ENCODE data around the gene IGF2BP1. TPM values are rescaled to one million over a fixed set of nuclear protein-coding genes. Genes with fewer than 3 reads are reported as not detected.

The IGF2BP1 gene
- total RNA-seq (2014; rRNA removed): 5.6 and 6.4 TPM in 2 replicates
- polyA plus RNA-seq (2012): 22.1 TPM

- DNase-seq (ENCODE audit: low read depth): peak; percentile 69
Observed at GRCh38 chr17:48997103-48997826, at the start of gene IGF2BP1. Gene IGF2BP1, plus strand, starts transcription at chr17:48997385. Its CDS starts 361 bp downstream, at chr17:48997746.

- no peak for DNase-seq (ENCODE audit: low read depth)
Observed at GRCh38 chr17:48951572-48951971, 45.6 kb upstream of the IGF2BP1 start.

- DNase-seq (ENCODE audit: low read depth): no peak
Observed at GRCh38 chr17:48952904-48953303, 44.3 kb upstream of the IGF2BP1 start.

GRCh38 chr17:48954300-48954755 is 42.9 kb upstream of the IGF2BP1 start:
- DNase-seq (ENCODE audit: low read depth): peak; percentile 65

- peak; percentile 55 for DNase-seq (ENCODE audit: low read depth)
Observed at GRCh38 chr17:48960834-48961515, 36.2 kb upstream of the IGF2BP1 start.

- DNase-seq (ENCODE audit: low read depth): peak; percentile 77
Observed at GRCh38 chr17:48961516-48962233, 35.5 kb upstream of the IGF2BP1 start.

- DNase-seq (ENCODE audit: low read depth): no peak
Observed at GRCh38 chr17:48970224-48970623, 27.0 kb upstream of the IGF2BP1 start.

GRCh38 chr17:48970865-48971687 is 26.1 kb upstream of the IGF2BP1 start:
- DNase-seq (ENCODE audit: low read depth): no peak

GRCh38 chr17:48972749-48973097 is 24.5 kb upstream of the IGF2BP1 start:
- DNase-seq (ENCODE audit: low read depth): no peak

- DNase-seq (ENCODE audit: low read depth): no peak
Observed at GRCh38 chr17:48973806-48974205, 23.4 kb upstream of the IGF2BP1 start.

GRCh38 chr17:48981927-48982539 is 15.2 kb upstream of the IGF2BP1 start:
- no peak for DNase-seq (ENCODE audit: low read depth)

GRCh38 chr17:48985436-48986245 is 11.5 kb upstream of the IGF2BP1 start:
- no peak for DNase-seq (ENCODE audit: low read depth)

- DNase-seq (ENCODE audit: low read depth): no peak
Observed at GRCh38 chr17:48989100-48989499, 8.1 kb upstream of the IGF2BP1 start.

- no peak for DNase-seq (ENCODE audit: low read depth)
Observed at GRCh38 chr17:48990882-48991357, 6.3 kb upstream of the IGF2BP1 start.

GRCh38 chr17:48992444-48992843 is 4.7 kb upstream of the IGF2BP1 start:
- no peak for DNase-seq (ENCODE audit: low read depth)

- DNase-seq (ENCODE audit: low read depth): no peak
Observed at GRCh38 chr17:48993305-48993704, 3.9 kb upstream of the IGF2BP1 start.

- DNase-seq (ENCODE audit: low read depth): no peak
Observed at GRCh38 chr17:48993951-48994350, 3.2 kb upstream of the IGF2BP1 start.

- DNase-seq (ENCODE audit: low read depth): no peak
Observed at GRCh38 chr17:48994549-48995303, 2.5 kb upstream of the IGF2BP1 start.

GRCh38 chr17:48995304-48995973 is 1.7 kb upstream of the IGF2BP1 start:
- DNase-seq (ENCODE audit: low read depth): no peak
